ENCODE results near the gene ABT1.

GRCh38 chr6:26613689-26614683 lies 17.2 kb downstream of the ABT1 start:
- TF ChIP-seq, protein P1, sequence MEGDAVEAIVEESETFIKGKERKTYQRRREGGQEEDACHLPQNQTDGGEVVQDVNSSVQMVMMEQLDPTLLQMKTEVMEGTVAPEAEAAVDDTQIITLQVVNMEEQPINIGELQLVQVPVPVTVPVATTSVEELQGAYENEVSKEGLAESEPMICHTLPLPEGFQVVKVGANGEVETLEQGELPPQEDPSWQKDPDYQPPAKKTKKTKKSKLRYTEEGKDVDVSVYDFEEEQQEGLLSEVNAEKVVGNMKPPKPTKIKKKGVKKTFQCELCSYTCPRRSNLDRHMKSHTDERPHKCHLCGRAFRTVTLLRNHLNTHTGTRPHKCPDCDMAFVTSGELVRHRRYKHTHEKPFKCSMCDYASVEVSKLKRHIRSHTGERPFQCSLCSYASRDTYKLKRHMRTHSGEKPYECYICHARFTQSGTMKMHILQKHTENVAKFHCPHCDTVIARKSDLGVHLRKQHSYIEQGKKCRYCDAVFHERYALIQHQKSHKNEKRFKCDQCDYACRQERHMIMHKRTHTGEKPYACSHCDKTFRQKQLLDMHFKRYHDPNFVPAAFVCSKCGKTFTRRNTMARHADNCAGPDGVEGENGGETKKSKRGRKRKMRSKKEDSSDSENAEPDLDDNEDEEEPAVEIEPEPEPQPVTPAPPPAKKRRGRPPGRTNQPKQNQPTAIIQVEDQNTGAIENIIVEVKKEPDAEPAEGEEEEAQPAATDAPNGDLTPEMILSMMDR (IDR thresholded peaks at IDR 0.05 in 2 of 3, conservative IDR thresholded peaks at IDR 0.05 in 1 of 3; ENCODE audit: borderline replicate concordance in 1 of 3, insufficient read depth in 1 of 3, low read depth in 2 of 3, low read length in 2 of 3): no peak
- TF ChIP-seq POLR2A (IDR thresholded peaks at IDR 0.05; ENCODE audit: borderline replicate concordance, extremely low read depth, insufficient read depth, insufficient read length): no peak
- TF ChIP-seq, protein P2, sequence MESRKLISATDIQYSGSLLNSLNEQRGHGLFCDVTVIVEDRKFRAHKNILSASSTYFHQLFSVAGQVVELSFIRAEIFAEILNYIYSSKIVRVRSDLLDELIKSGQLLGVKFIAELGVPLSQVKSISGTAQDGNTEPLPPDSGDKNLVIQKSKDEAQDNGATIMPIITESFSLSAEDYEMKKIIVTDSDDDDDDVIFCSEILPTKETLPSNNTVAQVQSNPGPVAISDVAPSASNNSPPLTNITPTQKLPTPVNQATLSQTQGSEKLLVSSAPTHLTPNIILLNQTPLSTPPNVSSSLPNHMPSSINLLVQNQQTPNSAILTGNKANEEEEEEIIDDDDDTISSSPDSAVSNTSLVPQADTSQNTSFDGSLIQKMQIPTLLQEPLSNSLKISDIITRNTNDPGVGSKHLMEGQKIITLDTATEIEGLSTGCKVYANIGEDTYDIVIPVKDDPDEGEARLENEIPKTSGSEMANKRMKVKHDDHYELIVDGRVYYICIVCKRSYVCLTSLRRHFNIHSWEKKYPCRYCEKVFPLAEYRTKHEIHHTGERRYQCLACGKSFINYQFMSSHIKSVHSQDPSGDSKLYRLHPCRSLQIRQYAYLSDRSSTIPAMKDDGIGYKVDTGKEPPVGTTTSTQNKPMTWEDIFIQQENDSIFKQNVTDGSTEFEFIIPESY (IDR thresholded peaks at IDR 0.05; ENCODE audit: extremely low read depth, insufficient replicate concordance, low read length): no peak
- no peak for TF ChIP-seq JUND (IDR thresholded peaks at IDR 0.05)
- TF ChIP-seq RAD21 (IDR thresholded peaks at IDR 0.05; ENCODE audit: low read depth): no peak

Measured in HCT116 (cell line).